ENCODE data around the gene SCN9A.
"Not testable (repeated sequence)": the region's sequence is repeated elsewhere in the genome, so short reads cannot be mapped to it uniquely, and the experiment has no call there.

The SCN9A gene

GRCh38 chr2:166411473-166412230 lies 35.9 kb upstream of the SCN9A start:
- Histone ChIP-seq H3F3A (ENCODE audit: insufficient read depth, low read length) (no peaks in the 10 kb centered on the region), H3K36me3 (ENCODE audit: insufficient read depth, low read length) (no peaks in the 10 kb centered on the region), H3K9me2 (ENCODE audit: low read depth, low read length) (no peaks in the 10 kb centered on the region), H3K79me2 (ENCODE audit: insufficient read depth, low read length) (no peaks in the 10 kb centered on the region), H3K27me3 (ENCODE audit: insufficient read depth, low read length) (no peaks in the 10 kb centered on the region), H3K9me3 (ENCODE audit: low read length) (no peaks in the 10 kb centered on the region), H4K20me1 (ENCODE audit: insufficient read depth, low read length) (no peaks in the 10 kb centered on the region), H3K9ac (ENCODE audit: low read length) (no peak overlapping the region), H3K27ac (ENCODE audit: low read depth, low read length, poor library complexity, severe bottlenecking) (no peak overlapping the region), H3K4me2 (ENCODE audit: low read length) (no peak overlapping the region), H3K4me1 (ENCODE audit: insufficient read depth, low read length, severe bottlenecking) (no peaks in the 10 kb centered on the region), H2AFZ (ENCODE audit: low read length) (no peak overlapping the region), H3K4me3 (ENCODE audit: low read depth, low read length, poor library complexity, severe bottlenecking) (no peak overlapping the region)
- TF ChIP-seq EZH2 (IDR thresholded peaks at IDR 0.05; ENCODE audit: borderline replicate concordance, low read length) (no peak), CTCF (IDR thresholded peaks at IDR 0.05; ENCODE audit: low read length) (no peak)

GRCh38 chr2:166410828-166411472 lies 35.2 kb upstream of the SCN9A start:
- Histone ChIP-seq H3K9ac (ENCODE audit: low read length) (no peak overlapping the region), H3K9me3 (ENCODE audit: low read length) (no peaks in the 10 kb centered on the region), H4K20me1 (ENCODE audit: insufficient read depth, low read length) (no peaks in the 10 kb centered on the region), H3K36me3 (ENCODE audit: insufficient read depth, low read length) (no peaks in the 10 kb centered on the region), H3K27me3 (ENCODE audit: insufficient read depth, low read length) (no peaks in the 10 kb centered on the region), H2AFZ (ENCODE audit: low read length) (no peak overlapping the region), H3K4me3 (ENCODE audit: low read depth, low read length, poor library complexity, severe bottlenecking) (no peak overlapping the region), H3K27ac (ENCODE audit: low read depth, low read length, poor library complexity, severe bottlenecking) (no peak overlapping the region), H3F3A (ENCODE audit: insufficient read depth, low read length) (no peaks in the 10 kb centered on the region), H3K4me2 (ENCODE audit: low read length) (no peak overlapping the region), H3K9me2 (ENCODE audit: low read depth, low read length) (no peaks in the 10 kb centered on the region), H3K79me2 (ENCODE audit: insufficient read depth, low read length) (no peaks in the 10 kb centered on the region), H3K4me1 (ENCODE audit: insufficient read depth, low read length, severe bottlenecking) (no peaks in the 10 kb centered on the region)
- TF ChIP-seq EZH2 (IDR thresholded peaks at IDR 0.05; ENCODE audit: borderline replicate concordance, low read length) (no peak), CTCF (IDR thresholded peaks at IDR 0.05; ENCODE audit: low read length) (no peak)

- not testable (repeated sequence) for H4K20me1 ChIP-seq (ENCODE audit: insufficient read depth, low read length); H2AFZ ChIP-seq (ENCODE audit: low read length); H3K4me2 ChIP-seq (ENCODE audit: low read length); H3K9me2 ChIP-seq (ENCODE audit: low read depth, low read length); H3F3A ChIP-seq (ENCODE audit: insufficient read depth, low read length); H3K9me3 ChIP-seq (ENCODE audit: low read length); H3K4me3 ChIP-seq (ENCODE audit: low read depth, low read length, poor library complexity, severe bottlenecking); H3K4me1 ChIP-seq (ENCODE audit: insufficient read depth, low read length, severe bottlenecking); H3K27me3 ChIP-seq (ENCODE audit: insufficient read depth, low read length); H3K79me2 ChIP-seq (ENCODE audit: insufficient read depth, low read length); H3K9ac ChIP-seq (ENCODE audit: low read length); H3K36me3 ChIP-seq (ENCODE audit: insufficient read depth, low read length); H3K27ac ChIP-seq (ENCODE audit: low read depth, low read length, poor library complexity, severe bottlenecking)
Measured at GRCh38 chr2:166407746-166408145, 32.0 kb upstream of the SCN9A start.
